Umbilical cord (tissue), 2 donors: ENCODE measurements around the gene RHOV. TPM values are rescaled to one million over a fixed set of nuclear protein-coding genes. Genes with fewer than 3 reads are reported as not detected.
A peak's percentile ranks its signal among the peaks of the same experiment; 100 is the strongest.

Experiments used
- DNase-seq: peaks from one replicate; pipeline ENCODE4 v3.0.0-alpha.2; 2015; ENCODE audit warnings: low spot score
- total RNA-seq: library from RNA; depleted of rRNA; stranded (reverse); fragments of >200 nt; gene quantifications from one replicate; pipeline ENCODE4 v1.2.3, GENCODE V29; 2014; ENCODE audit warnings: low replicate concordance; ENCODE audit not compliant: insufficient read depth

The RHOV gene
- 3.6 TPM for total RNA-seq

- DNase-seq = peak; percentile 46
Observed at GRCh38 chr15:40873694-40874561, at the start of gene RHOV. TSS of gene RHOV (minus strand) at chr15:40874234. CDS start at chr15:40874139, 95 bp downstream.

DNA sequence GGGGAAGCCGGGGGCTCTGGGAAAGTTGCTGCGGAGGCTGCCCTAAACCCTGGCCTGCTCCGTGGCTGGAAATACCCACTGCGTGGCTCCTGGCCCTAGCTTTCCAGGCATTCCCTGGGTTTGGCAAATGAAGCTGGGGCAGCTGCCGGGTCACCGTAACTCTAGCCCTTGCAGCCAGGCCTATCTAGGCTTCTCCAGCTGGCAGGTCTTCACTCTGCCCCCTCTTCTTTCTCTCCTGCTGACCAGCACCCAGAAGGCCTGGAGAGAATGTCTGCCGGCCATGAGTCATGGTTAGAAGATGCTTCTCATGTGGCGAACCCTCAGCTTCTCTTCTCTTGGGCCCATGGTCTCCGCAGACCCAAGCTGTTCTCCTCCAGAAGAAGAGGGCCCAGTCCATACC lies 49.5 kb upstream of the RHOV start:
- DNase-seq = no peak

GRCh38 chr15:40922608-40923005 lies 48.6 kb upstream of the RHOV start:
- no peak for DNase-seq

DNA sequence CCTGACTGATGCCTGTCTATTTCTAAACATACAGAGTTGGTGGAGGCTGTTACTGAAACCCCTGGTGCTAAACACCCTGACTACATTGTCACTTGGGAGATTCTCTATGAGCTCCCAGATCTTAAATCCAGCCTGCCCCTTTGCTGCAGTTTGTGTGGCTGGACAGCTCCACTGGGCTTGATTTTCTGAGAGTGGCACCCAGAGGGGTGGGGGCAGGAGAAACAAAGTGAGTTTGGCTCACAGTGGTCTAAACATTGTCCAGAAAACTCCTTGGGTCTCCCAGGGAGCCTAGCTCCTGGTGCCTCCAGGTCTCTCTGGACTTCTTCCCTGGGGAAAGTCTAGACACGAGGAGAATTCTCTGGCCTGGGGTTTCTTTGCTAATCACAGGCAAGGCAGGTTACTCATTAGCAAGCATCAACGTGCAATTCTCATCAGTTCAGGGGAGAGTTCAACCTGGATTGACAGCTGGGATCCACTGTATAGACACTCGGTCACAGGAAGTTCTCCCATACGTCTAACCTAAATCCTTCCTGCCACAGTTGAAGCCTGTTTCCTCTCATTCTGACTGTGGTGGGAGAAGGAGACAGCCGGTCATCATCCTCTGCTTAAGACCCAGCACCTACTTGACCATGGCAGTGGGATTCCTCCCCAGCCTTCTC lies 48.0 kb upstream of the RHOV start:
- no peak for DNase-seq

DNA sequence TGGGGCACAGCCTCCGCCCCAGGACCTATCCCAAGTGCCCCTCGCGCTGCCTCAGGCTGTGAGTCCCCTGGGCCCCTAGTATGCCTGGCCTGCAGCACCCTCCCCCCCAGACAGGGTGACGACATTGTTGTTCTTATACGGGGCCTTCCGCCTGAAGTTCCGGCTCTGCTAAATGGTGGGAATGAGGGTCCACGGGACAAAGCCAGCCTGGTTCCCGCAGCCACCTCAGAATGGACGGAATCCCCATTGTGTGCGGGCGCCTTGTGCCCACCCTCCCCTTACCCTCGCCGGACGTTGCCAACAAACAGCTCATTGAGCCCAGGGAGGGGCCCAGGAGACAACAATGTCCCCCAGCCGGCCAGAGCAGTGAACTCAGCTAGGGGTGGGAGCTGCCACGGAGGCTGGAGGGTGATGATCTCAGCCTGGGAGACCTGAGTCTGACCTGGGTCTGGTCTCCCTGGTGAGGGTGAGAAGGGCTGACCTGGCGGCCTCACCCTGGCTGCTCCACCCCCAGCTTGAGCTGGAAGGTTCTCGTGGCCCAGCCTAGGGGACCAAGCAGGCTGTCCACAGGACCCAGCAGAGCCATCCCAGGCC lies 44.9 kb upstream of the RHOV start:
- DNase-seq = peak; percentile 45

GRCh38 chr15:40918146-40918798 lies 44.2 kb upstream of the RHOV start:
- no peak for DNase-seq

DNA sequence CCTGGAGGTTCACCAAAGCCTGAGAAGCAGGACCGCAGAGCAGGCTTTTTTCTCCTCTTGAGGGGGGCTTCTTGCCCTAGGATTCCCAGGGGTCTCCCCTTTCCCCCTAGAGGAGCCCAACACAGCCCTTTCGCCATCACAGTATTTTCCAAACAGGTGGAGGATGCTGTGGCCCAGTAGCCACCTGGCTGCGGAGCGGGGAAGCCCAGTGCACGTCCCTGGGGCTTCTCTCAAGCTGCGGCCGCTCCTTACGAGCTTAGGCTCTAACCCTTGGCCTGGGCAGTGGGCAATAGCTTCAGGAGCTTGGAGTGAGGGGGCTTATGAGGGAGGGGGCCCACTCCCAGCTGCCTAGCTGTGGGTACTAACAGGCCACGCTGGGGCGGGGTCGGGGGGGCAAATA lies 43.6 kb upstream of the RHOV start:
- no peak for DNase-seq

- no peak for DNase-seq
Observed at GRCh38 chr15:40915679-40916078, 41.6 kb upstream of the RHOV start.

GRCh38 chr15:40915116-40915661 lies 41.2 kb upstream of the RHOV start:
- no peak for DNase-seq

DNA sequence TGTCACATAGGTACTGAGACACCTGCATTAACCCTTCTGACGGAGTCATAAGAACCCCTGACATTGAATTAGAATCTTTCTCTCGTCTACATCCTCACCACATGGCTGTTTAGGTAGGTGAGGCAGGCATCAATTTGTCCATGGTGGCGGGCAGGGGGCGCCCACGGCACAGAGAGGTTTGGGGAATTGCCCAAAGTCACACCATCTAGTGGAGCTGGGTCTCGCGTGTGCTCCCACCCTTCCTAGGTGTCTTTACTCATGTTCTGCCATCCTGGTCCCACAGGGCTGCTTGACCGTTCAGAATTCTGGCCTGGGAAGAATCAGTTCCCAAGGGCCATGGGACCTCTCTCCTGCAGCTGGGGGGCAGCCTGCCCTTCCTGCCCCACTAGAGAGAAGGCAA lies 40.5 kb upstream of the RHOV start:
- DNase-seq = no peak

DNA sequence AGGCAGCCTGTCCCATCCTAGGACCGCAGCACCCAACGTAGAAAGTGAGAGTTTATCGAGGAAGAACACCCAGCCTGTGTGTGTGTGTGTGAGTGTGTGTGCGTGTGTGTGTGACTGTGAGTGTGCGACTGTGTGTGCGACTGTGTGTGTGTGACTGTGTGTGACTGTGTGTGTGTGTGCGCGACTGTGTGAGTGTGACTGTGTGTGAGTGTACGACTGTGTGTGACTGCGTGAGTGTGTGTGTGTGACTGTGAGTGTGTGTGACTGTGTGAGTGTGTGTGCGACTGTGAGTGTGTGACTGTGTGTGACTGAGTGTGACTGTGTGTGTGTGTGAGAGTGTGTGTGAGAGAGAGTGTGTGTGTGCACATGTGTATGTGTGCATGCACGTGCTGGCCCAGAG lies 40.0 kb upstream of the RHOV start:
- no peak for DNase-seq

DNA sequence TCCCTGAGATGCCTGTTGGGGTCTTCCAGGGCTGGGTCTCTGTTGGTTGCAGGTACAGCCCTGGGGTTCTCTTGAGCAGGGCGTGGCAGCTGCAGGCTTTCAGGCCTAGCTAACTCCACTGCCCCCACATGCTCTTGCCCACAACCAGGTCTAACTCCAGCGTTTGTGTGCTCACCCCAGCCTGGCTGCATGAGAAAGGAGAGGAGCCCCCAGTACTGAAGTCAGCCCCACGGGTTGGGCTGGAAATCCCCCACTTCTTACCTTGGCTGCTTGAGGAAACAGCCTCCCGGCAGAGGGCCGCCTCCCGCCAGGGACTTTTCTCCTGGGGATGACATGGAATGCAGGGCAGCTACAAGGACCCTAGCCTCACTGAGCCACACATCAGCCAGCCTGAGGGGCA lies 38.4 kb upstream of the RHOV start:
- DNase-seq = no peak

DNA sequence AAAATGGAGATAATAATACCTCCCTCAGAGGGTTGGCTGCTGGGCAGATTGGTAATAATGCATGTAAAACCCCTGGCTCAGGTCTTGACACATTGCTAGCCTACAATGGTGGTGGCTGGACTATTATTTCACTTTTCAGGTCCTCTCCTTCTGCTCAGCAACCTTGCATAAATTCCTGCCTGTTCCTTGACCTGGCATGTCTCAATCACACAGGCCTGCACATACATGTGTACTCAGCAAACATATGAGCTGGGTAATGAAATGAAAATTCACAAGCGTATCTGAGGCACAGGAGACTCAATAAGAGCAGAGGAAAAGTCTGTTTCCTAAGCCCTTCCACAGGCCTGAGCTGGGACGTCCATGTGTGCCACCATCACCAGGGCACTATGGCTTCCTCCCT lies 37.7 kb upstream of the RHOV start:
- DNase-seq = no peak

- peak; percentile 73 for DNase-seq
Observed at GRCh38 chr15:40911141-40911540, 37.1 kb upstream of the RHOV start.

DNA sequence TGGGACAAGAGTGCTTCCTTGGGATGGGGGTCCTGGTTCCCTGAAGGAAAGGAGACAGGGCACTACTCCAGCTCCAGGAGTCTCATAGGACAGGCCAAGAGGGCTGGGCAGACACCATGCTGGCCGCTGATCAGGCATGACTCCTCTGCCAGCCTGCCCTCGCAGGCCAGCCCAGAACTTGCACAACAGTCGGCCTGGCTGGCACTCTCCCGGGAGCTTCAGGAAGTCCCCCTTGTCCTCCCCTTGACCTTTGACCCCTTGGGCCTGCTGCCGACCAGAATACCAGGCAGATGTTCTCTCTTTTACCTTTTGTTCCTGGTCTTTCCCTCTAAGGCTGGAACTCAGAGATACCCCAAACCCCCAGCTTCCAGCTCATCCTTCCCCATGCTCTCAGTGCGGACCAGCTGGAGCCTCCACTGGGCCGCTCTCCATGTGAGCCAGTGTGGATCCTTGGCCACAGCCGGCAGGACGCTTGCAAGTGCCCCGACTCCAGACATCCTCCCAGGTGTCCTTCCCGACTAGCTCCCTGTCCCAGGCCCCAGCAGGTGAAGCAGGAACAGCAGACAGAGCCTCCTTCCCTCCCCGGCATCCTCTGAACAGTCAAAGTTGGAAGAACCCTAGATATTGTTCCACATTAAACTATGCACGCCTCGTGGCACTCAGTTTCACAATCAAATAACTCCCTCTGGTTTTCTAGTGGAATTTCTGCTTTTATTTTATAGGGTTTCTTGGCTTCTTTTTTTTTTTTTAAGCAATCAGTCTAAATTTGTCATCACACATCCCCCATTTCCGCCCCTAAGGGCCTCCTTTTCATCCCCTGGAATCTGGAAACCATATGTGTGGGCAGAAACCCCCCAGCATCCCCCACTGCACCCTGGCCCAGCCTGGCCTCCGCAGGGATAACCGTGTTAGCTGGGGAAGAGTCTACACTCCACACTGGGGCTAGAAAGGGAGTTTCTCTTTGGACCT lies 35.9 kb upstream of the RHOV start:
- peak; percentile 66 for DNase-seq

- no peak for DNase-seq
Observed at GRCh38 chr15:40908095-40908494, 34.1 kb upstream of the RHOV start.

GRCh38 chr15:40906991-40907802 lies 33.2 kb upstream of the RHOV start:
- DNase-seq = peak; percentile 55

DNA sequence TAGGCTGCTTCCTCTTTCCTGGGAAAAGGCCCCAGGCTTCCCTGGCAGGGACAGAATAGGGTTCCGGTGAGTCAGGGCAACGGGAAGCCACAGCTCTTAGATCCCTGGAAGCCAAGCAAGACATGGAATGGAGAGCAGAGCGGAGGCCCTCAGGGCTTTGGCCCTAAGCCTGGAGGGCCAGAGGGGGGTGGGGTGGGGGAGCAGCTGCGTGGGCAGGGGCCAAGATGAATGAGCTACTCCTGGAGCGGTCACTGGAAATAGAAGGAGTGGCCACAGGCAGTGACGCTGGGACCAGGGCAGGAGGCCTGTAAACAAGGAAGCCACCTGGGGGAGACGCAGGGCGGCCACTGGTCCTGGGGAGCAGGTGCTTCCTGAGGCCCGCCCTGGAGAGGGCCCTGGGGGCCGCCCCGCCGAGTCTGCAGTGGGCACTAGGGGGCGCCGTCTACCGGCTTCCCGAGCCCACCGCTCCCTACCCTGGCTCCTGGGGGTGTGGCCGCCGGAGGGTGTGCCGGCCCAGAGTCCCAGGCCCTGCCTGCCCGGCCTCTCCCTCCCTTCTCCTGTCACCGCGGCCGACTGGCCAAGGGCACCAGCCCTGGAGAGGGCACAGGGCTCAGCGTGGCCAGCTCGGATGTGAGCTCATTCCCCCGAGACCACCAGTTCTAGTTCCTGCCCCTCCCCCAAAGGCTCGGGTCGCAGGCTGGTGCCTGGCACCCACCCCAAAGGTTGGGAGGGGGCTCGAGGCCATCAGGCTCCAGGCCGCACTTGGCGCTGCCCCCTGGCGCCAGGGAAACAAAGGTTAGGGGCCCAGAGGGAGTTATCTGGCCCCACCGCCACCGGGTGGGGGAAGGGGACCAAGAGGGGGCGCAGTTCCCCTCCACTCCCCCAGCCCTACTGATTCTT lies 32.3 kb upstream of the RHOV start:
- peak; percentile 82 for DNase-seq
